Activated CD4-positive, alpha-beta T cell treated with anti-CD3 and anti-CD28 coated beads, Interleukin-2, amount 10 ng/mL, durations not matched to agents 24 days and 14 days (primary cell): ENCODE measurements around the gene ACER2. TPM values are rescaled to one million over a fixed set of nuclear protein-coding genes. Genes with fewer than 3 reads are reported as not detected.
"Not testable (repeated sequence)": the region's sequence is repeated elsewhere in the genome, so short reads cannot be mapped to it uniquely, and the experiment has no call there.

Source experiments
- DNase-seq: peaks from one replicate; pipeline ENCODE4 v3.0.0; 2022
- H3K27ac Mint-ChIP-seq: one replicate; pipeline ENCODE4 v1.8.0; 2022; ENCODE audit warnings: mild to moderate bottlenecking, mixed read lengths
- H3K27me3 Mint-ChIP-seq: one replicate; pipeline ENCODE4 v1.8.0; 2022; ENCODE audit warnings: mixed read lengths
- H3K36me3 Mint-ChIP-seq: one replicate; pipeline ENCODE4 v1.8.0; 2022; ENCODE audit warnings: low read depth, mild to moderate bottlenecking, mixed read lengths
- H3K4me1 Mint-ChIP-seq: one replicate; pipeline ENCODE4 v1.8.0; 2021; ENCODE audit warnings: mixed read lengths
- H3K4me3 Mint-ChIP-seq: one replicate; pipeline ENCODE4 v1.8.0; 2022; ENCODE audit warnings: mild to moderate bottlenecking, moderate library complexity, mixed read lengths
- H3K9me3 Mint-ChIP-seq: one replicate; pipeline ENCODE4 v1.8.0; 2021; ENCODE audit warnings: mixed read lengths
- intact Hi-C: fragments of 100-400 bp; cut with micrococcal nuclease; formaldehyde crosslinking; loops from one replicate; pipeline ENCODE4 v1.15.1; 2023
- total RNA-seq: library from RNA; stranded (reverse); gene quantifications from 2 replicates; pipeline ENCODE4 v1.2.3, GENCODE V29; 2022

ACER2 gene
- total RNA-seq, 1 donor from 2014 or later: 0.96 TPM

GRCh38 chr9:19385786-19386501 is 22.9 kb upstream of the ACER2 start:
- Mint-ChIP-seq H3K27ac (no peak overlapping the region), H3K27me3 (peaks cover 12% of the 10 kb centered on the region), H3K4me3 (no peak overlapping the region), H3K9me3 (no peaks in the 10 kb centered on the region), H3K36me3 (peaks cover 2% of the 10 kb centered on the region), H3K4me1 (peaks cover 9% of the 10 kb centered on the region)
- no peak for DNase-seq
- intact Hi-C loops: no loop called here

GRCh38 chr9:19386502-19387044 is 22.2 kb upstream of the ACER2 start:
- Mint-ChIP-seq H3K4me1 (peaks cover 4% of the 10 kb centered on the region), H3K9me3 (no peaks in the 10 kb centered on the region), H3K4me3 (no peak overlapping the region), H3K27me3 (peaks cover 13% of the 10 kb centered on the region), H3K27ac (no peak overlapping the region), H3K36me3 (no peaks in the 10 kb centered on the region)
- intact Hi-C loops: no loop called here
- DNase-seq: no peak

- no peak overlapping the region for H3K4me3 Mint-ChIP-seq
- H3K9me3 Mint-ChIP-seq: no peaks in the 10 kb centered on the region
- peaks cover 13% of the 10 kb centered on the region for H3K27me3 Mint-ChIP-seq
- H3K4me1 Mint-ChIP-seq: no peaks in the 10 kb centered on the region
- no peak overlapping the region for H3K27ac Mint-ChIP-seq
- no peak for DNase-seq
- no peaks in the 10 kb centered on the region for H3K36me3 Mint-ChIP-seq
- intact Hi-C loops: no loop called here
Observed at GRCh38 chr9:19387317-19387716, 21.5 kb upstream of the ACER2 start.

- intact Hi-C loops, H3K4me1 Mint-ChIP-seq: not testable (repeated sequence)
Observed at GRCh38 chr9:19389539-19389938, 19.3 kb upstream of the ACER2 start.

GRCh38 chr9:19397845-19398244 is 11.0 kb upstream of the ACER2 start:
- H3K27ac Mint-ChIP-seq: no peak overlapping the region
- no peaks in the 10 kb centered on the region for H3K36me3 Mint-ChIP-seq
- DNase-seq: no peak
- H3K9me3 Mint-ChIP-seq: no peaks in the 10 kb centered on the region
- intact Hi-C loops: no loop called here
- H3K4me1 Mint-ChIP-seq: peaks cover 3% of the 10 kb centered on the region
- H3K4me3 Mint-ChIP-seq: no peak overlapping the region
- peaks cover 14% of the 10 kb centered on the region for H3K27me3 Mint-ChIP-seq

More at GRCh38 chr9:19389539-19389938, 19.3 kb upstream of the ACER2 start:
- peaks cover 15% of the 10 kb centered on the region for H3K27me3 Mint-ChIP-seq
- not testable (repeated sequence) for H3K9me3 Mint-ChIP-seq, H3K27ac Mint-ChIP-seq, DNase-seq, H3K4me3 Mint-ChIP-seq, H3K36me3 Mint-ChIP-seq

- H3K27me3 Mint-ChIP-seq: peaks cover 13% of the 10 kb centered on the region
- H3K4me3 Mint-ChIP-seq, H3K9me3 Mint-ChIP-seq, H3K27ac Mint-ChIP-seq, H3K4me1 Mint-ChIP-seq, DNase-seq, H3K36me3 Mint-ChIP-seq, intact Hi-C loops: not testable (repeated sequence)
Observed at GRCh38 chr9:19403231-19403630, 5.6 kb upstream of the ACER2 start.

- intact Hi-C loops: no loop called here
- Mint-ChIP-seq H3K4me1 (peaks cover 5% of the 10 kb centered on the region), H3K4me3 (no peak overlapping the region), H3K36me3 (no peaks in the 10 kb centered on the region), H3K27ac (no peak overlapping the region), H3K27me3 (peaks cover 12% of the 10 kb centered on the region), H3K9me3 (no peaks in the 10 kb centered on the region)
- no peak for DNase-seq
Observed at GRCh38 chr9:19404283-19405075, 4.3 kb upstream of the ACER2 start.

GRCh38 chr9:19405771-19406170 is 3.0 kb upstream of the ACER2 start:
- intact Hi-C loops: no loop called here
- Mint-ChIP-seq H3K36me3 (no peaks in the 10 kb centered on the region), H3K4me1 (peaks cover 12% of the 10 kb centered on the region), H3K9me3 (no peaks in the 10 kb centered on the region), H3K27me3 (peaks cover 6% of the 10 kb centered on the region), H3K27ac (no peak overlapping the region), H3K4me3 (no peak overlapping the region)
- DNase-seq: no peak

GRCh38 chr9:19408316-19408692 is 505 bp upstream of the ACER2 start:
- intact Hi-C loops: loop anchor here (1.0 to 2.0 kb wide), 4 partner anchors 28 to 305 kb away; partner anchors contain the start of gene RPS6
- H3K36me3 Mint-ChIP-seq: no peaks in the 10 kb centered on the region
- H3K4me3 Mint-ChIP-seq: peak overlapping the region; percentile 93
- H3K9me3 Mint-ChIP-seq: no peaks in the 10 kb centered on the region
- H3K27me3 Mint-ChIP-seq: peaks cover 6% of the 10 kb centered on the region
- H3K27ac Mint-ChIP-seq: no peak overlapping the region
- DNase-seq: no peak
- peaks cover 12% of the 10 kb centered on the region for H3K4me1 Mint-ChIP-seq

GRCh38 chr9:19409401-19410194 is 789 bp downstream of the ACER2 start:
- H3K27me3 Mint-ChIP-seq: peaks cover 4% of the 10 kb centered on the region
- no peaks in the 10 kb centered on the region for H3K9me3 Mint-ChIP-seq
- H3K4me1 Mint-ChIP-seq: peaks cover 12% of the 10 kb centered on the region
- peak; percentile 72 for DNase-seq
- peak overlapping the region; percentile 81 for H3K27ac Mint-ChIP-seq
- intact Hi-C loops: loop anchor here (2.0 kb wide), 1 partner anchor 31 kb away; no protein-coding TSS in a partner anchor
- H3K4me3 Mint-ChIP-seq: peak overlapping the region; percentile 93
- no peaks in the 10 kb centered on the region for H3K36me3 Mint-ChIP-seq

GRCh38 chr9:19410195-19410503 is 1.3 kb downstream of the ACER2 start:
- H3K27me3 Mint-ChIP-seq: peaks cover 4% of the 10 kb centered on the region
- no peaks in the 10 kb centered on the region for H3K9me3 Mint-ChIP-seq
- no peak overlapping the region for H3K27ac Mint-ChIP-seq
- H3K4me1 Mint-ChIP-seq: peaks cover 12% of the 10 kb centered on the region
- DNase-seq: no peak
- H3K36me3 Mint-ChIP-seq: no peaks in the 10 kb centered on the region
- intact Hi-C loops: no loop called here
- H3K4me3 Mint-ChIP-seq: peak overlapping the region; percentile 93

- Mint-ChIP-seq H3K4me1 (peaks cover 12% of the 10 kb centered on the region), H3K4me3 (no peak overlapping the region), H3K36me3 (no peaks in the 10 kb centered on the region), H3K9me3 (no peaks in the 10 kb centered on the region), H3K27me3 (peaks cover 4% of the 10 kb centered on the region), H3K27ac (no peak overlapping the region)
- DNase-seq: no peak
- intact Hi-C loops: no loop called here
Observed at GRCh38 chr9:19410594-19410993, 1.8 kb downstream of the ACER2 start.

- H3K9me3 Mint-ChIP-seq: no peaks in the 10 kb centered on the region
- H3K4me1 Mint-ChIP-seq: peaks cover 12% of the 10 kb centered on the region
- peaks cover 4% of the 10 kb centered on the region for H3K27me3 Mint-ChIP-seq
Observed at GRCh38 chr9:19411316-19411715, 2.5 kb downstream of the ACER2 start.

GRCh38 chr9:19413456-19413855 is 4.6 kb downstream of the ACER2 start:
- H3K4me1 Mint-ChIP-seq: peaks cover 10% of the 10 kb centered on the region
- DNase-seq, H3K4me3 Mint-ChIP-seq, H3K36me3 Mint-ChIP-seq, H3K27me3 Mint-ChIP-seq, H3K9me3 Mint-ChIP-seq, H3K27ac Mint-ChIP-seq, intact Hi-C loops: not testable (repeated sequence)

More at GRCh38 chr9:19411316-19411715, 2.5 kb downstream of the ACER2 start:
- no peaks in the 10 kb centered on the region for H3K36me3 Mint-ChIP-seq
- DNase-seq: no peak
- peak overlapping the region; percentile 15 for H3K4me3 Mint-ChIP-seq
- H3K27ac Mint-ChIP-seq: no peak overlapping the region
- intact Hi-C loops: no loop called here
